HEK293 (cell line): ENCODE data around the gene CXCL1.
A peak's percentile ranks its signal among the peaks of the same experiment; 100 is the strongest.

Experiments used
- CTCF ChIA-PET: fragments of 350-600 bp; formaldehyde crosslinking; extraction: SDS; loops from one replicate; lab custom pipeline; 2021; ENCODE audit warnings: antibody characterized with exemption; lab: Yijun Ruan, JAX
- POLR2A ChIA-PET: fragments of 300-600 bp; formaldehyde crosslinking; extraction: SDS; loops from one replicate; lab custom pipeline; 2020; ENCODE audit warnings: antibody characterized with exemption, inconsistent platforms; lab: Yijun Ruan, JAX
- H3K27ac ChIP-seq: fragments of 200-500 bp; sonication (Bioruptor generic); 2 replicates; pipeline ENCODE4 v1.5.1; 2014; ENCODE audit warnings: low read depth, low read length, control low read depth, inconsistent platforms; ENCODE audit errors: extremely low read depth
- H3K36me3 ChIP-seq, 2 experiments: fragments of 200-500 bp in 1 of 2; sonication (Bioruptor generic) in 1 of 2; 1 replicate in 1 of 2; 2 replicates in 1 of 2; pipeline ENCODE4 v1.5.1; 2014 to 2017; ENCODE audit warnings: inconsistent platforms in 2 of 2, low read length in 2 of 2; ENCODE audit not compliant: control insufficient read depth in 2 of 2, insufficient read depth in 1 of 2
- H3K4me1 ChIP-seq: fragments of 200-500 bp; sonication (Bioruptor generic); 2 replicates; pipeline ENCODE4 v1.5.1; 2014; ENCODE audit warnings: mild to moderate bottlenecking, low read length, inconsistent platforms; ENCODE audit not compliant: control insufficient read depth, insufficient read depth
- H3K4me3 ChIP-seq: 2 replicates; pipeline ENCODE4 v1.5.1; 2011; ENCODE audit warnings: low read depth, mild to moderate bottlenecking, control low read depth, low read length, moderate library complexity
- H3K9me3 ChIP-seq: fragments of 200-500 bp; sonication (Bioruptor generic); 2 replicates; pipeline ENCODE4 v1.5.1; 2014; ENCODE audit warnings: low read depth, low read length, inconsistent platforms; ENCODE audit not compliant: control insufficient read depth, insufficient read depth
- GLI4 ChIP-seq: fragments of 450-650 bp; formaldehyde crosslinking; IDR thresholded peaks from 2 replicates; pipeline ENCODE4 v1.5.1; 2016; ENCODE audit warnings: missing biosample characterization, missing genetic modification characterization
- HOXD13 ChIP-seq: sonication (generic); formaldehyde crosslinking; IDR thresholded peaks from 2 replicates; pipeline ENCODE4 v1.8.0; 2022; ENCODE audit warnings: missing genetic modification reagents, borderline replicate concordance
- PBX3 ChIP-seq: sonication (generic); formaldehyde crosslinking; IDR thresholded peaks from 2 replicates; pipeline ENCODE4 v1.8.1; 2022; ENCODE audit warnings: mild to moderate bottlenecking, moderate library complexity, missing genetic modification reagents
- PRDM1 ChIP-seq: fragments of 450-650 bp; formaldehyde crosslinking; IDR thresholded peaks from 2 replicates; pipeline ENCODE4; 2016; ENCODE audit warnings: missing biosample characterization, missing genetic modification characterization
- SETDB1 ChIP-seq: IDR thresholded peaks from one replicate; pipeline ENCODE4 v1.6.1; 2017; ENCODE audit warnings: mild to moderate bottlenecking, low read length, moderate library complexity, mixed read lengths; ENCODE audit not compliant: insufficient read length
- ZBTB20 ChIP-seq: fragments of 450-650 bp; formaldehyde crosslinking; IDR thresholded peaks from 2 replicates; pipeline ENCODE4 v1.5.1; 2016; ENCODE audit warnings: missing biosample characterization, missing genetic modification characterization
- ZFP37 ChIP-seq: fragments of 450-650 bp; formaldehyde crosslinking; IDR thresholded peaks from 2 replicates; pipeline ENCODE4 v1.5.1; 2016; ENCODE audit warnings: missing biosample characterization, missing genetic modification characterization
- ZNF211 ChIP-seq: fragments of 450-650 bp; formaldehyde crosslinking; IDR thresholded peaks from 2 replicates; pipeline ENCODE4 v1.5.1; 2016; ENCODE audit warnings: low read depth, missing biosample characterization, missing genetic modification characterization
- ZNF221 ChIP-seq: fragments of 450-650 bp; formaldehyde crosslinking; IDR thresholded peaks from 2 replicates; pipeline ENCODE4 v1.5.1; 2017; ENCODE audit warnings: missing biosample characterization, missing genetic modification characterization, borderline replicate concordance
- ZNF248 ChIP-seq: fragments of 450-650 bp; formaldehyde crosslinking; IDR thresholded peaks from 2 replicates; pipeline ENCODE4 v1.5.1; 2017; ENCODE audit warnings: missing biosample characterization, missing genetic modification characterization
- ZNF280D ChIP-seq: fragments of 450-650 bp; formaldehyde crosslinking; IDR thresholded peaks from 2 replicates; pipeline ENCODE4 v1.5.1; 2016; ENCODE audit warnings: missing biosample characterization, missing genetic modification characterization
- ZNF302 ChIP-seq: fragments of 450-650 bp; formaldehyde crosslinking; IDR thresholded peaks from 2 replicates; pipeline ENCODE4 v1.5.1; 2016; ENCODE audit warnings: missing biosample characterization, missing genetic modification characterization, low read depth
- ZNF335 ChIP-seq: fragments of 450-650 bp; formaldehyde crosslinking; conservative IDR thresholded peaks from 2 replicates; pipeline ENCODE4 v1.5.1; 2016; ENCODE audit warnings: missing biosample characterization, missing genetic modification characterization
- ZNF366 ChIP-seq: fragments of 450-650 bp; formaldehyde crosslinking; conservative IDR thresholded peaks from 2 replicates; pipeline ENCODE4 v1.5.1; 2016; ENCODE audit warnings: missing biosample characterization, missing genetic modification characterization
- ZNF398 ChIP-seq: fragments of 450-650 bp; formaldehyde crosslinking; IDR thresholded peaks from 2 replicates; pipeline ENCODE4 v1.5.1; 2017; ENCODE audit warnings: missing biosample characterization, missing genetic modification characterization
- ZNF423 ChIP-seq: fragments of 450-650 bp; formaldehyde crosslinking; IDR thresholded peaks from 2 replicates; pipeline ENCODE4 v1.5.1; 2016; ENCODE audit warnings: missing biosample characterization, missing genetic modification characterization
- ZNF521 ChIP-seq: fragments of 450-650 bp; formaldehyde crosslinking; IDR thresholded peaks from 2 replicates; pipeline ENCODE4 v1.5.1; 2017; ENCODE audit warnings: missing biosample characterization, mild to moderate bottlenecking, missing genetic modification characterization
- ZNF558 ChIP-seq: fragments of 450-650 bp; formaldehyde crosslinking; IDR thresholded peaks from 2 replicates; pipeline ENCODE4 v1.5.1; 2016; ENCODE audit warnings: missing biosample characterization, missing genetic modification characterization
- ZNF571 ChIP-seq: fragments of 450-650 bp; formaldehyde crosslinking; IDR thresholded peaks from 2 replicates; pipeline ENCODE4 v1.5.0; 2017; ENCODE audit warnings: missing biosample characterization, missing genetic modification characterization
- ZNF621 ChIP-seq: fragments of 450-650 bp; formaldehyde crosslinking; IDR thresholded peaks from 2 replicates; pipeline ENCODE4 v1.5.1; 2017; ENCODE audit warnings: missing biosample characterization, missing genetic modification characterization
- ZNF692 ChIP-seq: fragments of 450-650 bp; formaldehyde crosslinking; IDR thresholded peaks from 2 replicates; pipeline ENCODE4 v1.5.1; 2016; ENCODE audit warnings: missing biosample characterization, missing genetic modification characterization
- ZNF776 ChIP-seq: fragments of 450-650 bp; formaldehyde crosslinking; IDR thresholded peaks from 2 replicates; pipeline ENCODE4 v1.5.0; 2017; ENCODE audit warnings: missing biosample characterization, missing genetic modification characterization, borderline replicate concordance
- ZXDB ChIP-seq: fragments of 450-650 bp; formaldehyde crosslinking; IDR thresholded peaks from 2 replicates; pipeline ENCODE4 v1.5.1; 2016; ENCODE audit warnings: missing biosample characterization, missing genetic modification characterization

The CXCL1 gene

GRCh38 chr4:73853718-73854473, 15.3 kb upstream of the CXCL1 start:
- CTCF ChIA-PET, result interaction anchor here (0.9 to 2.0 kb wide), 2 partner anchors 9 to 11 kb away, joined by 5 to 6 read pairs; no protein-coding TSS in a partner anchor
- no peak overlapping the region for H3K27ac ChIP-seq

GRCh38 chr4:73855406-73855805, 13.8 kb upstream of the CXCL1 start:
- H3K27ac ChIP-seq, result no peak overlapping the region
- TF ChIP-seq SETDB1, result no peak
- TF ChIP-seq ZNF692, result no peak
- TF ChIP-seq ZNF571 (tag by site-specific recombination), result no peak
- no peak for TF ChIP-seq ZNF521 (tag by site-specific recombination)
- TF ChIP-seq, all 188 proteins: peak for 0
- POLR2A ChIA-PET, result no interaction called here
- Histone ChIP-seq H3K4me1 (no peaks in the 10 kb centered on the region), H3K36me3 (no peaks in the 10 kb centered on the region), H3K9me3 (no peaks in the 10 kb centered on the region), H3K4me3 (no peak overlapping the region)
- CTCF ChIA-PET, result interaction anchor here (1.1 kb wide), 1 partner anchor 182 kb away, joined by 3 read pairs; no protein-coding TSS in a partner anchor

More at GRCh38 chr4:73853718-73854473, 15.3 kb upstream of the CXCL1 start:
- no peaks in the 10 kb centered on the region for H3K9me3 ChIP-seq
- no peak overlapping the region for H3K4me3 ChIP-seq
- no peaks in the 10 kb centered on the region for H3K4me1 ChIP-seq
- no peaks in the 10 kb centered on the region for H3K36me3 ChIP-seq
- TF ChIP-seq ZNF335 (tag by site-specific recombination) (0 out of 2 replicates have a peak, but pooled peaks have one; percentile 3), ZNF398 (tag by site-specific recombination) (peak; percentile 38; the same call in 1 of the 2 replicates), ZNF558 (tag by site-specific recombination) (no peak), ZNF221 (tag by site-specific recombination) (no peak), ZNF423 (no peak)
- POLR2A ChIA-PET, result no interaction called here

GRCh38 chr4:73856518-73856917, 12.7 kb upstream of the CXCL1 start:
- CTCF ChIA-PET, result no interaction called here
- POLR2A ChIA-PET, result no interaction called here
- H3K36me3 ChIP-seq, result no peaks in the 10 kb centered on the region
- H3K27ac ChIP-seq, result no peak overlapping the region
- H3K4me3 ChIP-seq, result no peak overlapping the region
- no peaks in the 10 kb centered on the region for H3K9me3 ChIP-seq
- H3K4me1 ChIP-seq, result no peaks in the 10 kb centered on the region
- TF ChIP-seq ZNF366 (tag by site-specific recombination) (no peak), ZNF621 (tag by site-specific recombination) (no peak), ZXDB (tag by site-specific recombination) (no peak), ZFP37 (no peak), ZNF302 (no peak), ZNF248 (tag by site-specific recombination) (no peak), PRDM1 (tag by site-specific recombination) (no peak), GLI4 (tag by site-specific recombination) (no peak), ZNF211 (tag by site-specific recombination) (no peak), PBX3 (CRISPR knock-in tag) (no peak), ZNF571 (tag by site-specific recombination) (no peak), HOXD13 (CRISPR knock-in tag) (no peak), ZBTB20 (tag by site-specific recombination) (no peak), ZNF776 (tag by site-specific recombination) (no peak), ZNF280D (no peak)
